Endothelial cell of umbilical vein (primary cell): ENCODE data around the gene NT5C3A. TPM values are rescaled to one million over a fixed set of nuclear protein-coding genes. Genes with fewer than 3 reads are reported as not detected.
"Not testable (repeated sequence)": the region's sequence is repeated elsewhere in the genome, so short reads cannot be mapped to it uniquely, and the experiment has no call there.

Experiments used
- BruUV-seq: library from RNA; stranded (reverse); fragments of 400-500 nt; replicated peaks from 2 replicates; lab custom pipeline; 2021; lab: Mats Ljungman, UMichigan
- CTCF ChIA-PET: fragments of 300-600, 350-600 bp; sonication (Branson Sonifier 250); formaldehyde crosslinking; loops from one replicate; lab custom pipeline; 2021; ENCODE audit warnings: antibody characterized with exemption, inconsistent platforms; lab: Charles Lee
- POLR2A ChIA-PET: fragments of 300-600, 350-600 bp; sonication (Branson Sonifier 250); formaldehyde crosslinking; loops from one replicate; lab custom pipeline; 2021; ENCODE audit warnings: antibody characterized with exemption, inconsistent platforms; lab: Charles Lee
- DNase-seq: peaks from one replicate; pipeline ENCODE4 v3.0.0-alpha.2; 2011; ENCODE audit warnings: low read depth, low spot score
- FAIRE-seq: peaks from 2 replicates; lab custom pipeline; 2011; peaks lifted over from hg19 to GRCh38; lab: Jason Lieb, UNC
- H2AFZ ChIP-seq: 2 replicates; pipeline ENCODE4 v1.6.0; 2012; ENCODE audit warnings: low read depth, low read length, control low read depth, inconsistent platforms
- H3K27ac ChIP-seq: 2 replicates; pipeline ENCODE4 v1.5.1; 2011; ENCODE audit warnings: low read depth, mild to moderate bottlenecking, control low read depth, low read length, moderate library complexity; ENCODE audit not compliant: insufficient read depth
- H3K27me3 ChIP-seq, 2 experiments: 2 replicates each; pipeline versions ENCODE4 v1.6.0 to v1.6.1; 2011; ENCODE audit warnings: low read length in 2 of 2, mixed read lengths in 1 of 2; ENCODE audit not compliant: control insufficient read depth in 2 of 2, insufficient read depth in 2 of 2
- H3K36me3 ChIP-seq, 2 experiments: 2 replicates in 1 of 2; 3 replicates in 1 of 2; pipeline ENCODE4 v1.5.1; 2011; ENCODE audit warnings: low read length in 2 of 2, mild to moderate bottlenecking in 1 of 2, moderate library complexity in 1 of 2; ENCODE audit not compliant: control insufficient read depth in 2 of 2, insufficient read depth in 2 of 2; ENCODE audit errors: extremely low read depth in 1 of 2
- H3K4me1 ChIP-seq: 3 replicates; pipeline ENCODE4 v1.5.1; 2011; ENCODE audit warnings: mild to moderate bottlenecking, low read length; ENCODE audit not compliant: control insufficient read depth, insufficient read depth; ENCODE audit errors: extremely low read depth
- H3K4me2 ChIP-seq: 2 replicates; pipeline ENCODE4 v1.6.1; 2011; ENCODE audit warnings: low read length, control low read depth, mixed read lengths; ENCODE audit not compliant: insufficient read depth
- H3K4me3 ChIP-seq, 3 experiments: fragments of 200-600 bp in 1 of 3; sonication (generic), shearing (Covaris generic) in 1 of 3; replicated peaks in 1 of 3; 2 replicates each; pipeline ENCODE4 v1.5.1; 2011 to 2016; ENCODE audit warnings: control low read depth in 3 of 3, low read length in 3 of 3, mild to moderate bottlenecking in 2 of 3, inconsistent platforms in 1 of 3, low read depth in 1 of 3, moderate library complexity in 1 of 3; ENCODE audit not compliant: insufficient read depth in 1 of 3
- H3K79me2 ChIP-seq: 2 replicates; pipeline ENCODE4 v1.6.0; 2012; ENCODE audit warnings: low read length, inconsistent platforms; ENCODE audit not compliant: control insufficient read depth, insufficient read depth
- H3K9ac ChIP-seq: replicated peaks from 2 replicates; pipeline ENCODE3; 2011; ENCODE audit warnings: low read length, control low read depth; ENCODE audit not compliant: insufficient read depth; ENCODE audit errors: extremely low read depth
- H3K9me1 ChIP-seq: replicated peaks from 3 replicates; pipeline ENCODE4 v1.6.0; 2011; ENCODE audit warnings: mild to moderate bottlenecking, low read length; ENCODE audit not compliant: control insufficient read depth, insufficient read depth; ENCODE audit errors: extremely low read depth
- H3K9me3 ChIP-seq: replicated peaks from 2 replicates; pipeline ENCODE4 v1.5.1; 2012; ENCODE audit warnings: low read length, inconsistent platforms; ENCODE audit not compliant: control insufficient read depth, insufficient read depth
- H4K20me1 ChIP-seq: replicated peaks from 2 replicates; pipeline ENCODE3; 2011; ENCODE audit warnings: mild to moderate bottlenecking, low read length; ENCODE audit not compliant: control insufficient read depth, insufficient read depth; ENCODE audit errors: extremely low read depth
- POLR2AphosphoS5 ChIP-seq: IDR thresholded peaks from 2 replicates; pipeline ENCODE4 v1.6.1; 2012; ENCODE audit warnings: low read depth, mild to moderate bottlenecking, control low read depth, low read length, moderate library complexity; ENCODE audit not compliant: insufficient read depth
- dilution Hi-C: fragments of 300-500 bp; cut with MboI; formaldehyde crosslinking; loops from one replicate; pipeline ENCODE4 v1.15.0; 2019; ENCODE audit warnings: low sequenced_read_pairs; ENCODE audit not compliant: extremely low pct_ligation_motif_present
- intact Hi-C: fragments of 100-400 bp; cut with micrococcal nuclease; formaldehyde crosslinking; loops from one replicate; pipeline ENCODE4 v1.10.0; 2022
- polyA plus RNA-seq, 4 experiments: library from polyadenylated mRNA; depleted of rRNA in 3 of 4; stranded (reverse) in 3 of 4; unstranded in 1 of 4; fragments of >200 nt; gene quantifications; 2 replicates each; pipeline versions ENCODE4 v1.2.1 to v1.2.3, GENCODE V29; 2011 to 2012; ENCODE audit warnings: missing spikeins in 1 of 4
- total RNA-seq: library from RNA; stranded (reverse); gene quantifications from 2 replicates; pipeline ENCODE4 v1.2.3, GENCODE V29; 2021

NT5C3A gene
- total and polyA plus RNA-seq, 2 donors (not counting 3 experiments of a cell fraction or from before 2014, with no cell fraction given), result 7.1 to 22.6 TPM

- intact Hi-C loops, H3K27ac ChIP-seq, H3K4me3 ChIP-seq, H2AFZ ChIP-seq, H3K36me3 ChIP-seq, dilution Hi-C loops, H3K9me3 ChIP-seq, H4K20me1 ChIP-seq, H3K27me3 ChIP-seq, H3K9me1 ChIP-seq, H3K4me1 ChIP-seq, POLR2A ChIA-PET, H3K4me2 ChIP-seq, H3K9ac ChIP-seq, H3K79me2 ChIP-seq, BruUV-seq, CTCF ChIA-PET: not testable (repeated sequence)
- FAIRE-seq (peak; percentile 85), DNase-seq (peak; percentile 66)
- TF ChIP-seq POLR2AphosphoS5, result peak; percentile 16
These were observed 69.8 kb downstream of the NT5C3A start for GRCh38 chr7:32992750-32993149.

- CTCF ChIA-PET, H3K4me3 ChIP-seq, dilution Hi-C loops, H3K36me3 ChIP-seq, H3K27me3 ChIP-seq, H3K9me3 ChIP-seq, H3K9me1 ChIP-seq, intact Hi-C loops, BruUV-seq, DNase-seq, H3K4me2 ChIP-seq, H2AFZ ChIP-seq, H3K9ac ChIP-seq, H3K4me1 ChIP-seq, H3K79me2 ChIP-seq, H3K27ac ChIP-seq, H4K20me1 ChIP-seq, FAIRE-seq: not testable (repeated sequence)
- POLR2A ChIA-PET, result interaction anchor here (0.7 kb wide), 1 partner anchor 36 kb away, joined by 3 read pairs; no protein-coding TSS in a partner anchor
These were observed 70.4 kb downstream of the NT5C3A start for GRCh38 chr7:32991975-32992700.

DNA sequence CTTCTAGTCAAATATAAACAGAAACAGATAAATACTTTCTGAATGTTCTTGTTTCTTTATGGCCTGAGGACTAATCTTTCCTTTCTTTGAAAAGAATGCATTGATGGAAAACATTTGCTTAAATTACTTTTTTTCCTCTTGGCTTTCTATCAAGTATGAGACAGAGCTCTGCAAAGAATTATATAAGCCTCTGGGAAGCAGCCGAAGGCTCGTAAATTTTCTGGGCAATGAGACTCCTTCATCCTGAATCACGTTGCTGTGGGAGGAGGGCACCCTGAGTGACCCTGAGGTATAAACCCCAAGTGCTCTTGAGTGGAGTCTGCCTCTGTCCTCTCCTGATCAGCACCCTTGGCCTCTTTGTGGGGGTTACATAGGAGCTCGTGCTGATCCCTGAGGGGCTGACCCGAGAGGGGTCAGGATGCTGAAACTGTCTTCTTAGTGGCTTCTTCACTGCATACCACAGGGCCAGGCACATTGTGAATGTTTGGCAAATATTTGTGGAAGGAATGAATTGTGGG, 71.4 kb downstream of the NT5C3A start:
- H3K9ac ChIP-seq, H3K4me1 ChIP-seq, FAIRE-seq, H4K20me1 ChIP-seq, H3K4me3 ChIP-seq, dilution Hi-C loops, H3K27me3 ChIP-seq, H3K9me1 ChIP-seq, H2AFZ ChIP-seq, H3K4me2 ChIP-seq, H3K79me2 ChIP-seq, H3K36me3 ChIP-seq, BruUV-seq, intact Hi-C loops, H3K27ac ChIP-seq, H3K9me3 ChIP-seq, POLR2A ChIA-PET, CTCF ChIA-PET: not testable (repeated sequence)
- DNase-seq, result peak; percentile 4

- DNase-seq, H3K27ac ChIP-seq, BruUV-seq, H3K9me3 ChIP-seq, H2AFZ ChIP-seq, dilution Hi-C loops, POLR2A ChIA-PET, H3K79me2 ChIP-seq, H3K9me1 ChIP-seq, FAIRE-seq, H3K27me3 ChIP-seq, H4K20me1 ChIP-seq, H3K36me3 ChIP-seq, CTCF ChIA-PET, H3K4me3 ChIP-seq, H3K4me2 ChIP-seq, H3K9ac ChIP-seq, H3K4me1 ChIP-seq, intact Hi-C loops: not testable (repeated sequence)
These were observed 74.4 kb downstream of the NT5C3A start for GRCh38 chr7:32988148-32988547.
